WI38 (cell line): ENCODE results near the gene CNTN2.

Source experiments
- H3K4me3 ChIP-seq: 2 replicates; pipeline ENCODE4 v1.5.1; 2011; ENCODE audit warnings: low read depth, mild to moderate bottlenecking, control low read depth, low read length
- TF ChIP-seq, protein P1 (sequence below): IDR thresholded peaks from 2 replicates; pipeline ENCODE4 v1.5.1; 2012; ENCODE audit warnings: low read depth, mild to moderate bottlenecking, control low read depth, low read length

CNTN2 gene

GRCh38 chr1:205095422-205095821 lies 52.4 kb downstream of the CNTN2 start:
- TF ChIP-seq, protein P1, sequence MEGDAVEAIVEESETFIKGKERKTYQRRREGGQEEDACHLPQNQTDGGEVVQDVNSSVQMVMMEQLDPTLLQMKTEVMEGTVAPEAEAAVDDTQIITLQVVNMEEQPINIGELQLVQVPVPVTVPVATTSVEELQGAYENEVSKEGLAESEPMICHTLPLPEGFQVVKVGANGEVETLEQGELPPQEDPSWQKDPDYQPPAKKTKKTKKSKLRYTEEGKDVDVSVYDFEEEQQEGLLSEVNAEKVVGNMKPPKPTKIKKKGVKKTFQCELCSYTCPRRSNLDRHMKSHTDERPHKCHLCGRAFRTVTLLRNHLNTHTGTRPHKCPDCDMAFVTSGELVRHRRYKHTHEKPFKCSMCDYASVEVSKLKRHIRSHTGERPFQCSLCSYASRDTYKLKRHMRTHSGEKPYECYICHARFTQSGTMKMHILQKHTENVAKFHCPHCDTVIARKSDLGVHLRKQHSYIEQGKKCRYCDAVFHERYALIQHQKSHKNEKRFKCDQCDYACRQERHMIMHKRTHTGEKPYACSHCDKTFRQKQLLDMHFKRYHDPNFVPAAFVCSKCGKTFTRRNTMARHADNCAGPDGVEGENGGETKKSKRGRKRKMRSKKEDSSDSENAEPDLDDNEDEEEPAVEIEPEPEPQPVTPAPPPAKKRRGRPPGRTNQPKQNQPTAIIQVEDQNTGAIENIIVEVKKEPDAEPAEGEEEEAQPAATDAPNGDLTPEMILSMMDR, result no peak
- H3K4me3 ChIP-seq, result no peak overlapping the region

DNA sequence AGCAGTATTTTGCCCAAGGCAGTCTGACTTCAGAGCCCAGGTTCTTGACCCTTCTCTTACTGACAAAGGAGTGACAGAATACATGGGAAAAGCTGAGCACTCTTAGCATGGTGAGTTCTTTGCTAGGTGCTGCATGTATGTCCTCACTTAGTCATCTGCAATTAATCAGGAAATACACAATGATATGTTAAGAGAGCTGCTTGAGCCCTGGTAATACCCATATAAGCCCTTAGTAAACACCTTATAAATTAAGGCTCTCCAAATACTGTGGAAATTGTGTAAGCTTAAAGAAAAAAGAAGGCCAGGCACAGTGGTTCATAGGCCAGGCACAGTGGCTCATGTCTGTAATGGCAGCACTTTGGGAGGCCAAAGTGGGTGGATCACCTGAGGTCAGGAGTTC lies 55.2 kb downstream of the CNTN2 start:
- TF ChIP-seq, protein P1, result no peak
- no peak overlapping the region for H3K4me3 ChIP-seq

DNA sequence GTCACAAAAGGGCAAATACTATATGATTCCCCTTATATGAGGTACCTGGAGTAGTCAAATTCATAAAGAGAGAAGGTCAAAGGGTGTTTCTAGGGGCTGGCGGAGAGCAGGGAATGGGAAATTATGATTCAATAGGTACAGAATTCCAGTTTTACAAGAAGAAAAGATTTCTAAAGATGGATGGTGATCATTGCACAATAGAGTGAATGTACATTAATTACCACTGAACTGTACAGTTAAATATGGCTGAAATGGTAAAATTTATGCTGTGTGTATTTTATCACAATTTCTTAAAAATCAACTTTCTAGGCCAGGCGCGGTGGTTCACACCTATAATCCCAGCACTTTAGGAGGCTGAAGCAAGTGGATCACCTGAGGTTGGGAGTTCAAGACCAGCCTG lies 59.4 kb downstream of the CNTN2 start:
- TF ChIP-seq, protein P1, result no peak

GRCh38 chr1:205107327-205107726 lies 64.3 kb downstream of the CNTN2 start:
- no peak overlapping the region for H3K4me3 ChIP-seq
- TF ChIP-seq, protein P1, result no peak

More for the DNA sequence above, 59.4 kb downstream of the CNTN2 start:
- H3K4me3 ChIP-seq, result no peak overlapping the region

DNA sequence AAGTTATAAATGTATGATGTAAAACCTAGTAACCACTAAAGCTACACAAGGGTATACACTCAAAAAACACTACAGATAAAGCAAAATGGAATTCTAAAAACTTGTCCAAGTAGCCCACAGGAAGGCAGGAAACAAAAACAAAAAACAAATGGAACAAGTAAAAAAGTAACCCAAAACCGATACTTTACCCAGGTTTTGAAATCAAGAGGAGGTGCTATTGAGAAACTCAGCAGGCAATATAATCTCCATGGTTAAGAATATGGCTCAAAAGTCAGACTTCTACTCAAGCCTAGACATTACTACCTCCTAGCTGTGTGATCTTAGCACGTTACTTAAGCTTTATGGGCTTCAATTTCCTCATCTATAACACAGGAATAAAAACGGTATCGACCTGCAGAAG lies 65.5 kb downstream of the CNTN2 start:
- TF ChIP-seq, protein P1, result no peak
- H3K4me3 ChIP-seq, result no peak overlapping the region

DNA sequence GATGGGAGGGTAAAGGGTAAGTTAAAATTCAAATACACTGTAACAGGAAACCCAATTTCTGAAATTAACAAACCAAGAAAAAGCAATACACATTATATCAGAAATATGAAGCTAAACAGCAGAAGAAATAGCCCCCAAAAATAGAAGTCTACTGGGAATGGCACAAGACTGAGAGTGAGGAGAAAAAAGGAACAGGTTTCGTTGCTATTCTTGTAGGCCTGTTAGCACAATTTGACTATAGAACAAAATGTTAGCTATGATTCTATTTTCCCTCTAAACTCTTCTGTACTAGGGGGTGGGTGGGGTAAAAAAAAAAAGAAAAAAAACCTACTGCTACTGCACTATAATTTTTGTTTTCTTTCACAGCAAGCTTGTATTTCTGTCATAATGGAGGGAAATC lies 66.3 kb downstream of the CNTN2 start:
- TF ChIP-seq, protein P1, result no peak
- no peak overlapping the region for H3K4me3 ChIP-seq

DNA sequence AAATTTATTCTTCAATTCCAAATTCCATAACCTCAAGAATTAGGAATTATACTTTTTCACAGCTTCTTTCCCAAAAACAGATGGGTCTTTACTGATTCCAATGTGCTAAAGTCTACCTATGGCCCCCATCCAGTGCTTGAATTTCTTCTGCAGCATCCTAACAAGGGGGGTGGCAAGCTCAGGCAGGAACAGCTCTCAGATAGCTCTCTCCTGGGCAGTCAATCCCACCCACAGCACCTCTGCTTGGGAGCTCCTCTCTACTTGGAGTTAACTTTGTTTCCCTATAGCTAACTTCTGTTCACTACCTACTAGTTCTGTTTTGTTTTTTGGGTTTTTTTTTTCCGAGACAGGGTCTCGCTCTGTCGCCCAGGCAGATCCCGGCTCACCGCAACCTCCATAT lies 66.7 kb downstream of the CNTN2 start:
- TF ChIP-seq, protein P1, result no peak
- H3K4me3 ChIP-seq, result no peak overlapping the region
